ENCODE data around the gene TMED9. TPM values are rescaled to one million over a fixed set of nuclear protein-coding genes. Genes with fewer than 3 reads are reported as not detected.

Gene TMED9
- total and polyA plus RNA-seq, 9 of the 15 experiments (the other 6 are each of a cell fraction or from before 2014, with no cell fraction given), result 43.7 to 301 (median 90.0) TPM

- TF ChIP-seq CEBPB (tag; IDR thresholded peaks at IDR 0.05), result peak; percentile 92
- peak; percentile 37; the same call in 1 of the 2 replicates for TF ChIP-seq POLR2H (tag; IDR thresholded peaks at IDR 0.05; ENCODE audit: low read depth)
- TF ChIP-seq ZEB2 (IDR thresholded peaks at IDR 0.05), result no peak
- TF ChIP-seq ZNF197 (CRISPR knock-in tag; IDR thresholded peaks at IDR 0.05; ENCODE audit: low read depth), result 0 out of 2 replicates have a peak, but pooled peaks have one; percentile 13
- no peak for TF ChIP-seq TEAD4 (IDR thresholded peaks at IDR 0.05; ENCODE audit: low read length)
- no peak for TF ChIP-seq TEAD4 (CRISPR knock-in tag; IDR thresholded peaks at IDR 0.05; ENCODE audit: borderline replicate concordance)
- TF ChIP-seq JUN (IDR thresholded peaks at IDR 0.05; ENCODE audit: borderline replicate concordance, low read depth, low read length), result peak; percentile 53; the same call in 1 of the 2 replicates
- TF ChIP-seq JUN (CRISPR knock-in tag; IDR thresholded peaks at IDR 0.05; ENCODE audit: borderline replicate concordance), result no peak
- TF ChIP-seq MTA3 (IDR thresholded peaks at IDR 0.05; ENCODE audit: borderline replicate concordance), result 0 out of 2 replicates have a peak, but pooled peaks have one; percentile 22
- peak; percentile 64 for TF ChIP-seq SMAD4 (CRISPR knock-in tag; conservative IDR thresholded peaks at IDR 0.05)
- TF ChIP-seq IRF9 (tag; IDR thresholded peaks at IDR 0.05), result peak; percentile 70; the same call in 1 of the 2 replicates
- no peak for TF ChIP-seq NR2C2 (CRISPR knock-in tag; IDR thresholded peaks at IDR 0.05)
- peak; percentile 30; the same call in 1 of the 2 replicates for TF ChIP-seq NR2C2 (tag; IDR thresholded peaks at IDR 0.05)
- peak; percentile 51; the same call in 1 of the 2 replicates for TF ChIP-seq EP300 (IDR thresholded peaks at IDR 0.05; ENCODE audit: low read length)
- no peak for TF ChIP-seq NCOA6 (IDR thresholded peaks at IDR 0.05)
- TF ChIP-seq ZNF311 (CRISPR knock-in tag; IDR thresholded peaks at IDR 0.05), result no peak
- TF ChIP-seq ATF7 (IDR thresholded peaks at IDR 0.05), result peak; percentile 87; the same call in 1 of the 2 replicates
Observed at GRCh38 chr5:177545487-177546257, 46.3 kb upstream of the TMED9 start (continued).

Measured in K562 (cell line).